Measurements from ENCODE around the gene DDIT4.
"Not testable (repeated sequence)": the region's sequence is repeated elsewhere in the genome, so short reads cannot be mapped to it uniquely, and the experiment has no call there.

The DDIT4 gene

GRCh38 chr10:72273410-72274212 is at the start of gene DDIT4:
DDIT4 (plus strand) TSS chr10:72273924; CDS start chr10:72274217, 293 bp downstream.
- H3K27ac ChIP-seq (ENCODE audit: low read depth, low read length): peak within 1 kb of the TSS; percentile 96
- H3K9ac ChIP-seq (ENCODE audit: low read depth, low read length): peak within 1 kb of the TSS; percentile 81
- H3K4me3 ChIP-seq (ENCODE audit: low read depth, low read length): peak within 1 kb of the TSS; percentile 93
- peaks cover 14% of the 10 kb centered on the region for H3K36me3 ChIP-seq (ENCODE audit: control insufficient read depth, insufficient read depth, low read length)
- no peaks in the 10 kb centered on the region for H3K27me3 ChIP-seq (ENCODE audit: control insufficient read depth, insufficient read depth, low read length)
- peaks cover 27% of the 10 kb centered on the region for H3K4me1 ChIP-seq (ENCODE audit: control insufficient read depth, insufficient read depth, low read length)
- no peaks in the 10 kb centered on the region for H3K9me3 ChIP-seq (ENCODE audit: control insufficient read depth, insufficient read depth, low read length)

- H3K4me1 ChIP-seq (ENCODE audit: control insufficient read depth, insufficient read depth, low read length); H3K27ac ChIP-seq (ENCODE audit: low read depth, low read length); H3K27me3 ChIP-seq (ENCODE audit: control insufficient read depth, insufficient read depth, low read length); H3K9me3 ChIP-seq (ENCODE audit: control insufficient read depth, insufficient read depth, low read length); H3K4me3 ChIP-seq (ENCODE audit: low read depth, low read length); H3K9ac ChIP-seq (ENCODE audit: low read depth, low read length): not testable (repeated sequence)
- peaks cover 34% of the 10 kb centered on the region for H3K36me3 ChIP-seq (ENCODE audit: control insufficient read depth, insufficient read depth, low read length)
These were observed 49.5 kb upstream of the DDIT4 start for GRCh38 chr10:72224191-72224590.

GRCh38 chr10:72226418-72227027 is 47.2 kb upstream of the DDIT4 start:
- no peak overlapping the region for H3K27ac ChIP-seq (ENCODE audit: low read depth, low read length)
- H3K36me3 ChIP-seq (ENCODE audit: control insufficient read depth, insufficient read depth, low read length): peaks cover 42% of the 10 kb centered on the region
- H3K4me1 ChIP-seq (ENCODE audit: control insufficient read depth, insufficient read depth, low read length): 0 out of 2 replicates have a peak, but pooled peaks cover 7% of the 10 kb centered on the region
- no peak overlapping the region for H3K9ac ChIP-seq (ENCODE audit: low read depth, low read length)
- H3K27me3 ChIP-seq (ENCODE audit: control insufficient read depth, insufficient read depth, low read length): no peaks in the 10 kb centered on the region
- H3K4me3 ChIP-seq (ENCODE audit: low read depth, low read length): no peak overlapping the region
- H3K9me3 ChIP-seq (ENCODE audit: control insufficient read depth, insufficient read depth, low read length): no peaks in the 10 kb centered on the region

GRCh38 chr10:72227826-72228225 is 45.9 kb upstream of the DDIT4 start:
- H3K36me3 ChIP-seq (ENCODE audit: control insufficient read depth, insufficient read depth, low read length): peaks cover 43% of the 10 kb centered on the region
- H3K27me3 ChIP-seq (ENCODE audit: control insufficient read depth, insufficient read depth, low read length): no peaks in the 10 kb centered on the region
- no peak overlapping the region for H3K27ac ChIP-seq (ENCODE audit: low read depth, low read length)
- H3K9ac ChIP-seq (ENCODE audit: low read depth, low read length): no peak overlapping the region
- no peaks in the 10 kb centered on the region for H3K9me3 ChIP-seq (ENCODE audit: control insufficient read depth, insufficient read depth, low read length)
- 0 out of 2 replicates have a peak, but pooled peaks cover 7% of the 10 kb centered on the region for H3K4me1 ChIP-seq (ENCODE audit: control insufficient read depth, insufficient read depth, low read length)
- no peak overlapping the region for H3K4me3 ChIP-seq (ENCODE audit: low read depth, low read length)

GRCh38 chr10:72228318-72228751 is 45.4 kb upstream of the DDIT4 start:
- peaks cover 47% of the 10 kb centered on the region for H3K36me3 ChIP-seq (ENCODE audit: control insufficient read depth, insufficient read depth, low read length)

GRCh38 chr10:72229261-72230251 is 44.2 kb upstream of the DDIT4 start:
- Histone ChIP-seq H3K27ac (ENCODE audit: low read depth, low read length) (no peak overlapping the region), H3K4me3 (ENCODE audit: low read depth, low read length) (no peak overlapping the region), H3K4me1 (ENCODE audit: control insufficient read depth, insufficient read depth, low read length) (0 out of 2 replicates have a peak, but pooled peaks cover 7% of the 10 kb centered on the region), H3K36me3 (ENCODE audit: control insufficient read depth, insufficient read depth, low read length) (peaks cover 48% of the 10 kb centered on the region), H3K9me3 (ENCODE audit: control insufficient read depth, insufficient read depth, low read length) (no peaks in the 10 kb centered on the region), H3K27me3 (ENCODE audit: control insufficient read depth, insufficient read depth, low read length) (no peaks in the 10 kb centered on the region), H3K9ac (ENCODE audit: low read depth, low read length) (no peak overlapping the region)

More at GRCh38 chr10:72228318-72228751, 45.4 kb upstream of the DDIT4 start:
- Histone ChIP-seq H3K4me1 (ENCODE audit: control insufficient read depth, insufficient read depth, low read length) (0 out of 2 replicates have a peak, but pooled peaks cover 7% of the 10 kb centered on the region), H3K4me3 (ENCODE audit: low read depth, low read length) (no peak overlapping the region), H3K9me3 (ENCODE audit: control insufficient read depth, insufficient read depth, low read length) (no peaks in the 10 kb centered on the region), H3K27me3 (ENCODE audit: control insufficient read depth, insufficient read depth, low read length) (no peaks in the 10 kb centered on the region), H3K27ac (ENCODE audit: low read depth, low read length) (no peak overlapping the region), H3K9ac (ENCODE audit: low read depth, low read length) (no peak overlapping the region)

- no peak overlapping the region for H3K4me3 ChIP-seq (ENCODE audit: low read depth, low read length)
- 0 out of 2 replicates have a peak, but pooled peaks cover 1% of the 10 kb centered on the region for H3K4me1 ChIP-seq (ENCODE audit: control insufficient read depth, insufficient read depth, low read length)
- no peaks in the 10 kb centered on the region for H3K27me3 ChIP-seq (ENCODE audit: control insufficient read depth, insufficient read depth, low read length)
- no peak overlapping the region for H3K27ac ChIP-seq (ENCODE audit: low read depth, low read length)
- no peak overlapping the region for H3K9ac ChIP-seq (ENCODE audit: low read depth, low read length)
- no peaks in the 10 kb centered on the region for H3K9me3 ChIP-seq (ENCODE audit: control insufficient read depth, insufficient read depth, low read length)
- peaks cover 49% of the 10 kb centered on the region for H3K36me3 ChIP-seq (ENCODE audit: control insufficient read depth, insufficient read depth, low read length)
These were observed 40.1 kb upstream of the DDIT4 start for GRCh38 chr10:72233621-72234020.

GRCh38 chr10:72234560-72235095 is 39.1 kb upstream of the DDIT4 start:
- Histone ChIP-seq H3K27me3 (ENCODE audit: control insufficient read depth, insufficient read depth, low read length) (no peaks in the 10 kb centered on the region), H3K4me3 (ENCODE audit: low read depth, low read length) (no peak overlapping the region), H3K9me3 (ENCODE audit: control insufficient read depth, insufficient read depth, low read length) (no peaks in the 10 kb centered on the region), H3K36me3 (ENCODE audit: control insufficient read depth, insufficient read depth, low read length) (peaks cover 46% of the 10 kb centered on the region), H3K27ac (ENCODE audit: low read depth, low read length) (no peak overlapping the region), H3K4me1 (ENCODE audit: control insufficient read depth, insufficient read depth, low read length) (no peaks in the 10 kb centered on the region), H3K9ac (ENCODE audit: low read depth, low read length) (no peak overlapping the region)

- H3K27me3 ChIP-seq (ENCODE audit: control insufficient read depth, insufficient read depth, low read length): no peaks in the 10 kb centered on the region
- peaks cover 35% of the 10 kb centered on the region for H3K36me3 ChIP-seq (ENCODE audit: control insufficient read depth, insufficient read depth, low read length)
These were observed 38.0 kb upstream of the DDIT4 start for GRCh38 chr10:72235544-72236279.

More at GRCh38 chr10:72235544-72236279, 38.0 kb upstream of the DDIT4 start:
- H3K4me3 ChIP-seq (ENCODE audit: low read depth, low read length): no peak overlapping the region
- no peak overlapping the region for H3K27ac ChIP-seq (ENCODE audit: low read depth, low read length)
- H3K9ac ChIP-seq (ENCODE audit: low read depth, low read length): no peak overlapping the region
- H3K4me1 ChIP-seq (ENCODE audit: control insufficient read depth, insufficient read depth, low read length): no peaks in the 10 kb centered on the region
- no peaks in the 10 kb centered on the region for H3K9me3 ChIP-seq (ENCODE audit: control insufficient read depth, insufficient read depth, low read length)
